Uterus (tissue), 2 donors: ENCODE measurements around the gene SLC12A9.

Experiments
- POLR2A ChIP-seq, 2 donors: fragments of 450-650 bp; IDR thresholded peaks; one replicate each; pipeline ENCODE4 v1.6.1; 2016; ENCODE audit warnings: antibody characterized with exemption in 2 of 2, mild to moderate bottlenecking in 1 of 2, moderate library complexity in 1 of 2
- TF ChIP-seq, protein P1 (sequence below), 4 experiments: fragments of 200-600 bp in 2 of 4; fragments of 450-650 bp in 2 of 4; sonication (generic) in 2 of 4; IDR thresholded peaks; one replicate each; pipeline ENCODE4 v1.5.1; 2016 to 2019; ENCODE audit warnings: antibody characterized with exemption in 4 of 4, mild to moderate bottlenecking in 2 of 4, moderate library complexity in 1 of 4

DNA sequence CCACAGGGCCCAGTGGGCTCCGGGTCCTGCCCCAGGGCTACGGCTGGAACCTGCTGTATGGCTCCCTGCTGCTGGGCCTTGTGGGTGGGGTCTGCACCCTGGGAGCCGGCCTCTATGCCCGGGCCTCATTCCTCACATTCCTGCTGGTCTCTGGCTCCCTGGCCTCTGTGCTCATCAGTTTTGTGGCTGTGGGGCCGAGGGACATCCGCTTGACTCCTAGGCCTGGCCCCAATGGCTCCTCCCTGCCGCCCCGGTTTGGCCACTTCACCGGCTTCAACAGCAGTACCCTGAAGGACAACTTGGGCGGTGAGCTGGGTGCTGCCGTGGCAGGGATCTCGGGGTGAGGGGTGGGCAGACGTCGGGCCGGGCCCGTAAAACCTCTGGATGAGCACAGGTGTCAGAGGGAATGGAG lies 4.4 kb downstream of the SLC12A9 start:
- TF ChIP-seq, protein P1, sequence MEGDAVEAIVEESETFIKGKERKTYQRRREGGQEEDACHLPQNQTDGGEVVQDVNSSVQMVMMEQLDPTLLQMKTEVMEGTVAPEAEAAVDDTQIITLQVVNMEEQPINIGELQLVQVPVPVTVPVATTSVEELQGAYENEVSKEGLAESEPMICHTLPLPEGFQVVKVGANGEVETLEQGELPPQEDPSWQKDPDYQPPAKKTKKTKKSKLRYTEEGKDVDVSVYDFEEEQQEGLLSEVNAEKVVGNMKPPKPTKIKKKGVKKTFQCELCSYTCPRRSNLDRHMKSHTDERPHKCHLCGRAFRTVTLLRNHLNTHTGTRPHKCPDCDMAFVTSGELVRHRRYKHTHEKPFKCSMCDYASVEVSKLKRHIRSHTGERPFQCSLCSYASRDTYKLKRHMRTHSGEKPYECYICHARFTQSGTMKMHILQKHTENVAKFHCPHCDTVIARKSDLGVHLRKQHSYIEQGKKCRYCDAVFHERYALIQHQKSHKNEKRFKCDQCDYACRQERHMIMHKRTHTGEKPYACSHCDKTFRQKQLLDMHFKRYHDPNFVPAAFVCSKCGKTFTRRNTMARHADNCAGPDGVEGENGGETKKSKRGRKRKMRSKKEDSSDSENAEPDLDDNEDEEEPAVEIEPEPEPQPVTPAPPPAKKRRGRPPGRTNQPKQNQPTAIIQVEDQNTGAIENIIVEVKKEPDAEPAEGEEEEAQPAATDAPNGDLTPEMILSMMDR (IDR thresholded peaks at IDR 0.05), result no peak
- no peak for TF ChIP-seq POLR2A (IDR thresholded peaks at IDR 0.05)
